Fibroblast of lung (primary cell): ENCODE measurements around the gene PRKAG1.

Source experiments
- CTCF ChIP-seq, 2 donors: IDR thresholded peaks in 1 of 2; conservative IDR thresholded peaks in 1 of 2; 1 replicate in 1 of 2; 2 replicates in 1 of 2; pipeline ENCODE4 v1.5.1; 2011 to 2012; ENCODE audit warnings: low read length in 2 of 2, control low read depth in 1 of 2, inconsistent platforms in 1 of 2, low read depth in 1 of 2, mild to moderate bottlenecking in 1 of 2
- EZH2 ChIP-seq: IDR thresholded peaks from 2 replicates; pipeline ENCODE4 v1.5.1; 2012; ENCODE audit warnings: low read length, control low read depth, mild to moderate bottlenecking; ENCODE audit errors: missing control alignments

GRCh38 chr12:49028666-49029275, 10.2 kb upstream of the PRKAG1 start:
- no peak for TF ChIP-seq CTCF (conservative IDR thresholded peaks at IDR 0.05 in 1 of 2, IDR thresholded peaks at IDR 0.05 in 1 of 2; ENCODE audit: low read depth in 1 of 2, low read length in 2 of 2)
- TF ChIP-seq EZH2, result no peak
